DND-41 (cell line): ENCODE results near the gene EDAR.

ENCODE experiments used
- ATAC-seq: fragments of 200-7000 bp; cut with Tn5 transposase; 3 replicates; pipeline ENCODE4 v1.9.1; 2021; ENCODE audit warnings: low read depth; ENCODE audit not compliant: insufficient read depth
- DNase-seq: peaks from one replicate; pipeline ENCODE4 v3.0.0-alpha.2; 2020
- H2AFZ ChIP-seq: 2 replicates; pipeline ENCODE4 v1.6.0; 2012; ENCODE audit warnings: low read depth, low read length
- H3K27ac ChIP-seq: 2 replicates; pipeline ENCODE4 v1.5.1; 2012; ENCODE audit warnings: low read length, inconsistent platforms
- H3K27me3 ChIP-seq: fragments of 200-600 bp; sonication (generic); 2 replicates; pipeline ENCODE4 v1.6.0; 2012; ENCODE audit warnings: low read length, mild to moderate bottlenecking, inconsistent platforms; ENCODE audit not compliant: insufficient read depth, poor library complexity
- H3K36me3 ChIP-seq: 2 replicates; pipeline ENCODE4 v1.5.1; 2012; ENCODE audit warnings: low read length, inconsistent platforms; ENCODE audit not compliant: insufficient read depth
- H3K4me1 ChIP-seq: 2 replicates; pipeline ENCODE4 v1.5.1; 2012; ENCODE audit warnings: mild to moderate bottlenecking, low read length; ENCODE audit not compliant: insufficient read depth
- H3K4me2 ChIP-seq: 2 replicates; pipeline ENCODE4 v1.6.0; 2012; ENCODE audit warnings: mild to moderate bottlenecking, moderate library complexity, low read length, inconsistent platforms; ENCODE audit not compliant: insufficient read depth
- H3K4me3 ChIP-seq, 2 experiments: fragments of 200-600 bp in 1 of 2; shearing (Covaris generic) in 1 of 2; 2 replicates each; pipeline ENCODE4 v1.5.1; 2012 to 2016; ENCODE audit warnings: inconsistent platforms in 2 of 2, low read length in 2 of 2, mild to moderate bottlenecking in 2 of 2, low read depth in 1 of 2, moderate library complexity in 1 of 2
- H3K79me2 ChIP-seq: 2 replicates; pipeline ENCODE4 v1.6.0; 2012; ENCODE audit warnings: low read length, inconsistent platforms; ENCODE audit not compliant: insufficient read depth
- H3K9ac ChIP-seq: 2 replicates; pipeline ENCODE4 v1.6.0; 2012; ENCODE audit warnings: low read depth, mild to moderate bottlenecking, inconsistent platforms, low read length, moderate library complexity
- H3K9me3 ChIP-seq: 2 replicates; pipeline ENCODE4 v1.5.1; 2012; ENCODE audit warnings: low read length, moderate library complexity, mild to moderate bottlenecking, inconsistent platforms; ENCODE audit not compliant: insufficient read depth, severe bottlenecking
- H4K20me1 ChIP-seq: 2 replicates; pipeline ENCODE4 v1.6.0; 2012; ENCODE audit warnings: low read length; ENCODE audit not compliant: insufficient read depth
- EZH2 ChIP-seq: IDR thresholded peaks from 3 replicates; pipeline ENCODE4 v1.6.1; 2012; ENCODE audit warnings: borderline replicate concordance, low read depth, mild to moderate bottlenecking, moderate library complexity, low read length, inconsistent platforms; ENCODE audit not compliant: severe bottlenecking
- TF ChIP-seq, protein P1 (sequence below): IDR thresholded peaks from 2 replicates; pipeline ENCODE4 v1.5.1; 2012; ENCODE audit warnings: borderline replicate concordance, low read length, moderate library complexity, mild to moderate bottlenecking; ENCODE audit not compliant: poor library complexity, severe bottlenecking; ENCODE audit errors: extremely low read depth

EDAR gene

DNA sequence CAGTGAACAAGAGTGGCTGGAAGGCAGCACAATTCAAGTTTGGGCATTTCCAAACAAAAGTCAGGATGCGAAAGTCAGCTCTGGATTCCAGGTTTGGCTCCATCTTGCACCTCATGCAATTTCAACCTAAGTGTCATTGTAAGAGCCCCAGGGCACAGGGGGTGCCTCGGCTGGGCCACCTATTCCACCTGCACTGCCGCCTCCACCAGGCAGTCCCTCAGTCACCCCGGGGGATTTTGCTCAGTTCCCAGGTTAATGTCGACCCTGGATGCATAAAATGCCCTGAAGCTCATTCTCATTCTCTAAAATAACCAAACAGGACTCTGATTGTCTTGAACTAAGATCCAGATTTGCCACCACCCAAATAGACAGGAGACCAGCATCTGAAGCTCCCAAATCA, 77.6 kb downstream of the EDAR start:
- TF ChIP-seq, protein P1, sequence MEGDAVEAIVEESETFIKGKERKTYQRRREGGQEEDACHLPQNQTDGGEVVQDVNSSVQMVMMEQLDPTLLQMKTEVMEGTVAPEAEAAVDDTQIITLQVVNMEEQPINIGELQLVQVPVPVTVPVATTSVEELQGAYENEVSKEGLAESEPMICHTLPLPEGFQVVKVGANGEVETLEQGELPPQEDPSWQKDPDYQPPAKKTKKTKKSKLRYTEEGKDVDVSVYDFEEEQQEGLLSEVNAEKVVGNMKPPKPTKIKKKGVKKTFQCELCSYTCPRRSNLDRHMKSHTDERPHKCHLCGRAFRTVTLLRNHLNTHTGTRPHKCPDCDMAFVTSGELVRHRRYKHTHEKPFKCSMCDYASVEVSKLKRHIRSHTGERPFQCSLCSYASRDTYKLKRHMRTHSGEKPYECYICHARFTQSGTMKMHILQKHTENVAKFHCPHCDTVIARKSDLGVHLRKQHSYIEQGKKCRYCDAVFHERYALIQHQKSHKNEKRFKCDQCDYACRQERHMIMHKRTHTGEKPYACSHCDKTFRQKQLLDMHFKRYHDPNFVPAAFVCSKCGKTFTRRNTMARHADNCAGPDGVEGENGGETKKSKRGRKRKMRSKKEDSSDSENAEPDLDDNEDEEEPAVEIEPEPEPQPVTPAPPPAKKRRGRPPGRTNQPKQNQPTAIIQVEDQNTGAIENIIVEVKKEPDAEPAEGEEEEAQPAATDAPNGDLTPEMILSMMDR = no peak
- TF ChIP-seq EZH2 = no peak
- no peak overlapping the region for H3K9ac ChIP-seq

DNA sequence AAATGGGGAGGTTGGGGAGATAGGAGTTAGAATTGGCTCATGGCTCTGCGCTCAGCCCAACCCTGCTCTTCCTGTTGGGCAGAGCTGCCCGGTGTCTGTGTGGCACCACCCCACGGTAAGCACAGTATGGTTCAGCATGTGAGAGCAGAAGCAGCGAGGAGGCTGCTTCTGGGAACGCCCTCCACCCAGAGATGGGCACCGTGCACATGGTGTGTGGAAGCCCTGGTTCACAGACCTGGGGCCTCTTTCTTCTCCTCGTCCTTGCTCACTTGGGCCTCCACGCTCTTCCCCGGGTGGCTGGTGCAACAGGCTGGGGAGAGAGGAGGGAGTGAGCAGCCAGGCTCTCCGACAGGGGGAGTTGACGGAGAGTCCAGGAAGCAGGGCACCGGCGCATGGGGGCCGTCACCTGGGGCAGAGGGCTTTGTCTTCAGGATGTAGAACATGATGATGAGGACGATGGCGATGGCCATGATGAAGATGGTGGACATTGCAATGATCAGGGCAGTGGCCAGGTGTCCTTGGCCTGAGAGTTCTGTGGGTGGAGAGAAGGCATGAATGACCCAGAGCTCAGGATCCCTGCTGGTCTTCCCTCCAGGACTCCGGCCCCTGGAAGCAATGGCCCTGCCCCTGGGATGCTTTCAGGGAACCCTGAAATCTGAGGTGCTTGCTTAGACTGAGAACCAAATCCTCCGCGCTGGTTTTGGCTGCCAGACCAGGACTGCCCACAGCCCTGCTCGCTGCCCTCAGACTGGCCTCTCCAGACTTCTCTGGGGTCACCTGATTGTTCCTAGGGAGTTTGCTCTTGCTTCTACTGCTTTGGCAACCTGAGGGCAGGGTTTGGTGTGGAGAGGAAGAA, 78.3 kb downstream of the EDAR start:
- no peaks in the 10 kb centered on the region for H3K79me2 ChIP-seq
- peak; percentile 3 for DNase-seq

More for the DNA sequence above, 77.6 kb downstream of the EDAR start:
- DNase-seq (no peak), ATAC-seq (no peak)
- Histone ChIP-seq H3K36me3 (no peaks in the 10 kb centered on the region), H3K27ac (no peak overlapping the region), H3K4me1 (no peaks in the 10 kb centered on the region; the same call in none of the 2 replicates), H3K4me3 (no peak overlapping the region), H3K9me3 (no peaks in the 10 kb centered on the region), H3K4me2 (no peak overlapping the region), H3K79me2 (no peaks in the 10 kb centered on the region), H3K27me3 (no peaks in the 10 kb centered on the region), H2AFZ (no peak overlapping the region), H4K20me1 (no peaks in the 10 kb centered on the region)

DNA sequence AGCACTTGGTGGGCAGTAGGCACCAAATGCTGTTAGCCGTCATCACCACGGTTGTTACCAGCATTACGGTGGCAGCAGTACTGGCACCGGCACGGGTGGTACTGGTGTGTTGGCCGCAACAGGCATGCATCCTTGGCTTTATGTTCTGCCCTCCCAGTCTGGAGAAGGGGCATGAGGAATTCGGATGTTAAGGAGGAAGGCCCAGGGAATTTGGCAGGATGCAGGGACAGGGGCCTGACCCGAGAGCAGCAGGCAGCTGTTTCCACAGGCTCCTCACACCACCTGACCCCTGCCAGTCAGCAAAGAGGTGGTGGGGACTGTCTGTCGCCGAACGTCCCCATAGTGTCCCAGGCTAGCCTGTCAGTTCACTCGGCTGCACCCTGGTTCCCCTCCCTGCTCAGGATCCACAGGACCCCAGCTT, 79.0 kb downstream of the EDAR start:
- DNase-seq = peak; percentile 1
- Histone ChIP-seq H2AFZ (no peak overlapping the region), H3K4me2 (no peak overlapping the region), H3K27me3 (no peaks in the 10 kb centered on the region), H3K4me1 (no peaks in the 10 kb centered on the region; the same call in 1 of the 2 replicates), H4K20me1 (no peaks in the 10 kb centered on the region), H3K4me3 (no peak overlapping the region), H3K79me2 (no peaks in the 10 kb centered on the region), H3K9ac (no peak overlapping the region), H3K9me3 (no peaks in the 10 kb centered on the region), H3K27ac (no peak overlapping the region), H3K36me3 (no peaks in the 10 kb centered on the region)
- TF ChIP-seq EZH2 = no peak
- TF ChIP-seq, protein P1 = no peak
- ATAC-seq = no peak

More for the DNA sequence above, 78.3 kb downstream of the EDAR start:
- no peak overlapping the region for H3K9ac ChIP-seq
- H3K4me3 ChIP-seq = no peak overlapping the region
- H3K27me3 ChIP-seq = no peaks in the 10 kb centered on the region
- no peak overlapping the region for H3K4me2 ChIP-seq
- H3K4me1 ChIP-seq = no peaks in the 10 kb centered on the region; the same call in 1 of the 2 replicates
- H3K9me3 ChIP-seq = no peaks in the 10 kb centered on the region
- TF ChIP-seq EZH2 = no peak
- TF ChIP-seq, protein P1 = no peak
- no peaks in the 10 kb centered on the region for H3K36me3 ChIP-seq
- no peak overlapping the region for H2AFZ ChIP-seq
- no peak overlapping the region; the same call in 1 of the 2 replicates for H3K27ac ChIP-seq
- ATAC-seq = peak; percentile 41; the same call in 1 of the 3 replicates
- no peaks in the 10 kb centered on the region for H4K20me1 ChIP-seq
